Suprapubic skin (tissue), 4 donors: ENCODE measurements around the gene ATL2. TPM values are rescaled to one million over a fixed set of nuclear protein-coding genes. Genes with fewer than 3 reads are reported as not detected.

Experiments
- DNase-seq, 2 donors: peaks; one replicate each; pipeline ENCODE4 v3.0.0-alpha.2; 2019; ENCODE audit warnings: low spot score in 2 of 2
- H3K27ac ChIP-seq: fragments of 200-600 bp; sonication (generic); one replicate; pipeline ENCODE4 v1.5.1; 2019
- H3K27me3 ChIP-seq: fragments of 200-600 bp; sonication (generic); one replicate; pipeline ENCODE4 v1.5.1; 2019
- H3K36me3 ChIP-seq: fragments of 200-600 bp; sonication (generic); one replicate; pipeline ENCODE4 v1.5.1; 2019
- H3K4me1 ChIP-seq: fragments of 200-600 bp; sonication (generic); one replicate; pipeline ENCODE4 v1.5.1; 2019
- H3K4me3 ChIP-seq: fragments of 200-600 bp; sonication (generic); one replicate; pipeline ENCODE4 v1.5.1; 2019; ENCODE audit warnings: mild to moderate bottlenecking
- H3K9me3 ChIP-seq: fragments of 200-600 bp; sonication (generic); one replicate; pipeline ENCODE4 v1.5.1; 2019
- CTCF ChIP-seq, 2 donors: fragments of 200-600 bp in 1 of 2; fragments of 450-650 bp in 1 of 2; sonication (generic) in 1 of 2; IDR thresholded peaks; one replicate each; pipeline ENCODE4 v1.5.1; 2016 to 2019; ENCODE audit warnings: antibody characterized with exemption in 2 of 2, mild to moderate bottlenecking in 1 of 2, moderate library complexity in 1 of 2
- EP300 ChIP-seq: sonication (generic); formaldehyde crosslinking; IDR thresholded peaks from one replicate; pipeline ENCODE4 v1.6.1; 2017; ENCODE audit warnings: antibody characterized with exemption
- POLR2A ChIP-seq, 2 donors: fragments of 450-650 bp; IDR thresholded peaks; one replicate each; pipeline ENCODE4 v1.6.1; 2017; ENCODE audit warnings: antibody characterized with exemption in 2 of 2, mild to moderate bottlenecking in 2 of 2, moderate library complexity in 2 of 2
- POLR2AphosphoS5 ChIP-seq, 3 donors: sonication (generic); formaldehyde crosslinking; IDR thresholded peaks; one replicate each; pipeline ENCODE4 v1.6.1; 2017; ENCODE audit warnings: antibody characterized with exemption in 3 of 3
- WGBS: methylation state at CpG from one replicate; pipeline ENCODE4 v1.1.5; 2018; 5-methylcytosine and 5-hydroxymethylcytosine counted together
- total RNA-seq, 4 donors: library from RNA; depleted of rRNA; stranded (reverse); fragments of >200 nt; gene quantifications; one replicate each; pipeline ENCODE4 v1.1.0, GENCODE V29; 2016

The ATL2 gene
- total RNA-seq, 4 donors from 2014 or later, result 144 to 230 (median 170) TPM

DNA sequence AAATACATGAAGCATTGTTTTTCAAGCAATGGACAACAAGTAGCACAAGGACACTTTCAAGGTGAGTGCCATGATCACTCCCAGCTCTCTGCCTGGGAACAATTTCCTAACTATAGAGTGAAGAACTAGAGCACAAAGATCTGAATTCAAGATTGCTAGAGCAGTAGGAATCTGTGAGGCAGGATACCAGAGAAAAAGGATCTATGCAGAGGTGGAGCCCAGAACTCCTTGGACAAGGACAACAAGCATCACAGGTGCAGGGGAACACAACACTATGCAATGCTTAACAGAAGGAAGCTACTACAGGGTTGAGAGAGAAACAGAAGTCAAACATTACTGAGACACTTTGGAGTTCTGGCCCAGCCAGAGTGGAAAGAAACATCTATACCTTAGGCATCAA is 24.7 kb downstream of the ATL2 start:
- H3K36me3 ChIP-seq, result no peaks in the 10 kb centered on the region
- no peak overlapping the region for H3K27ac ChIP-seq
- DNase-seq, result no peak
- H3K4me3 ChIP-seq, result no peak overlapping the region
- TF ChIP-seq CTCF (IDR thresholded peaks at IDR 0.05) (no peak), POLR2A (IDR thresholded peaks at IDR 0.05) (no peak), EP300 (no peak), POLR2AphosphoS5 (IDR thresholded peaks at IDR 0.05) (no peak)
- peaks cover 5% of the 10 kb centered on the region for H3K4me1 ChIP-seq
- H3K27me3 ChIP-seq, result no peaks in the 10 kb centered on the region
- no peaks in the 10 kb centered on the region for H3K9me3 ChIP-seq

- TF ChIP-seq CTCF (IDR thresholded peaks at IDR 0.05) (no peak), POLR2AphosphoS5 (IDR thresholded peaks at IDR 0.05) (no peak), EP300 (no peak), POLR2A (IDR thresholded peaks at IDR 0.05) (no peak)
- Histone ChIP-seq H3K4me1 (no peaks in the 10 kb centered on the region), H3K27me3 (no peaks in the 10 kb centered on the region), H3K27ac (no peak overlapping the region), H3K36me3 (peaks cover 31% of the 10 kb centered on the region), H3K9me3 (no peaks in the 10 kb centered on the region), H3K4me3 (no peak overlapping the region)
- no peak for DNase-seq
- WGBS, result 89% methylated on average over 5 of the region's 5 CpGs
These were observed 31.6 kb downstream of the ATL2 start for GRCh38 chr2:38345323-38346038.

DNA sequence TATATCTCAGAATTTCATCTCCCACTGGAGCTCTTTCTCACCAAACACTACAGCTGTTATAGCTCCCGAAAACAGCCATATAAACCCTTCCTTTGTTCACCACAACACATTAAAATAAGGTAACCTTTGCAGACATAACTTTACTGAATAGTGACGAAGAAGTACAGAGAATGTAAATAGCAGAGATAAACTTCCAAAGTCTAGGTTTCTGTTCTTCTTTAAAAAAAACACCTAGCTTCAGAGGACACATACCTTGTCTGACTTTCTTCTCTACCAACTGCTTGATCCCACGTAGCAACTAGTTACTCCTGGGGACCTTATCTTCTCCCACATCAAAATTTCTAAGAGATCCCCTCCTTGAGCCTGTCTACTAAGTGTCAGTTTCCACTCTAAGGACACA is 32.3 kb downstream of the ATL2 start:
- 83% methylated on average over 3 of the region's 3 CpGs for WGBS
- no peak for DNase-seq
- TF ChIP-seq POLR2AphosphoS5 (IDR thresholded peaks at IDR 0.05) (no peak), CTCF (IDR thresholded peaks at IDR 0.05) (no peak), EP300 (no peak), POLR2A (IDR thresholded peaks at IDR 0.05) (no peak)
- Histone ChIP-seq H3K27me3 (no peaks in the 10 kb centered on the region), H3K27ac (no peak overlapping the region), H3K4me3 (no peak overlapping the region), H3K36me3 (peaks cover 38% of the 10 kb centered on the region), H3K4me1 (no peaks in the 10 kb centered on the region), H3K9me3 (no peaks in the 10 kb centered on the region)

DNA sequence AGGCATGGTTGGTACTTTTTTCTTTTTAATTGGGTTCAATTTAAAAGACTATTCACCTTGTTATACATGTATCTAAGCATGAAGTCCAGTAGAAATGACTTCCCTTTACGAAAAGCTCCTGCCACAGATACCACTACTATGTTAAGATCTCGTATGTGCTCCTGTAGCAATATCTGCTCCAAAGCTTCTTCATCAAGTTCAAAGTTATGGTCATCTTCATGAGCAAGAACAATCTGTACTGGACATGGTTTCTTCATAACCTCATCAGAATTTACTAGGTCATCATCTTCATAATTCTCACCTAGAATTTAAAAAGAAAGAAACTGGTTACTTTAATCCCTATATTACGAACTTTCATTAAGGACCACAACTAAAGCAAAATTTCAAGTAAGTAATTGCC is 33.9 kb downstream of the ATL2 start:
- no peak for DNase-seq
- Histone ChIP-seq H3K36me3 (peaks cover 52% of the 10 kb centered on the region), H3K27me3 (no peaks in the 10 kb centered on the region), H3K27ac (no peak overlapping the region), H3K9me3 (no peaks in the 10 kb centered on the region), H3K4me1 (no peaks in the 10 kb centered on the region), H3K4me3 (no peak overlapping the region)
- WGBS, result 92% methylated on average over 3 of the region's 3 CpGs
- TF ChIP-seq POLR2A (IDR thresholded peaks at IDR 0.05) (no peak), CTCF (IDR thresholded peaks at IDR 0.05) (no peak), POLR2AphosphoS5 (IDR thresholded peaks at IDR 0.05) (no peak), EP300 (no peak)

- H3K4me1 ChIP-seq, result no peaks in the 10 kb centered on the region
- DNase-seq, result no peak
- H3K4me3 ChIP-seq, result no peak overlapping the region
- no peaks in the 10 kb centered on the region for H3K9me3 ChIP-seq
- WGBS, result 97% methylated on average over 6 of the region's 6 CpGs
- no peak for TF ChIP-seq POLR2A (IDR thresholded peaks at IDR 0.05)
- no peak for TF ChIP-seq CTCF (IDR thresholded peaks at IDR 0.05)
- no peak for TF ChIP-seq POLR2AphosphoS5 (IDR thresholded peaks at IDR 0.05)
- no peak for TF ChIP-seq EP300
- H3K36me3 ChIP-seq, result peaks cover 54% of the 10 kb centered on the region
- no peaks in the 10 kb centered on the region for H3K27me3 ChIP-seq
- no peak overlapping the region for H3K27ac ChIP-seq
These were observed 40.5 kb downstream of the ATL2 start for GRCh38 chr2:38336621-38337020.
